ENCODE measurements around the gene REV3L.

Gene REV3L

GRCh38 chr6:111263837-111264236, 219.2 kb downstream of the REV3L start:
- Histone ChIP-seq H3K36me3 (ENCODE audit: insufficient read depth, low read length) (peaks cover 5% of the 10 kb centered on the region; the same call in 1 of the 2 replicates), H3K9ac (ENCODE audit: low read depth, low read length, poor library complexity, severe bottlenecking) (no peak overlapping the region), H2AFZ (ENCODE audit: low read length) (no peak overlapping the region), H4K20me1 (ENCODE audit: insufficient read depth, low read length, poor library complexity, severe bottlenecking) (peaks cover 7% of the 10 kb centered on the region), H3K27me3 (ENCODE audit: insufficient read depth, low read length, poor library complexity, severe bottlenecking) (no peaks in the 10 kb centered on the region), H3K9me3 (ENCODE audit: insufficient read depth, low read depth, low read length) (no peaks in the 10 kb centered on the region), H3F3A (ENCODE audit: low read depth) (no peaks in the 10 kb centered on the region), H3K4me2 (ENCODE audit: low read depth, low read length, poor library complexity, severe bottlenecking) (no peak overlapping the region), H3K79me2 (ENCODE audit: insufficient read depth, low read length) (peaks cover 26% of the 10 kb centered on the region), H3K9me2 (replicated peaks; ENCODE audit: low read depth, low read length) (no peaks in the 10 kb centered on the region), H3K4me1 (ENCODE audit: insufficient read depth, low read length, poor library complexity, severe bottlenecking) (peaks cover 37% of the 10 kb centered on the region), H3K4me3 (ENCODE audit: low read length, poor library complexity, severe bottlenecking) (no peak overlapping the region)
- TF ChIP-seq CTCF (conservative IDR thresholded peaks at IDR 0.05; ENCODE audit: low read length), result no peak
- TF ChIP-seq EZH2phosphoT487 (IDR thresholded peaks at IDR 0.05; ENCODE audit: borderline replicate concordance), result no peak

DNA sequence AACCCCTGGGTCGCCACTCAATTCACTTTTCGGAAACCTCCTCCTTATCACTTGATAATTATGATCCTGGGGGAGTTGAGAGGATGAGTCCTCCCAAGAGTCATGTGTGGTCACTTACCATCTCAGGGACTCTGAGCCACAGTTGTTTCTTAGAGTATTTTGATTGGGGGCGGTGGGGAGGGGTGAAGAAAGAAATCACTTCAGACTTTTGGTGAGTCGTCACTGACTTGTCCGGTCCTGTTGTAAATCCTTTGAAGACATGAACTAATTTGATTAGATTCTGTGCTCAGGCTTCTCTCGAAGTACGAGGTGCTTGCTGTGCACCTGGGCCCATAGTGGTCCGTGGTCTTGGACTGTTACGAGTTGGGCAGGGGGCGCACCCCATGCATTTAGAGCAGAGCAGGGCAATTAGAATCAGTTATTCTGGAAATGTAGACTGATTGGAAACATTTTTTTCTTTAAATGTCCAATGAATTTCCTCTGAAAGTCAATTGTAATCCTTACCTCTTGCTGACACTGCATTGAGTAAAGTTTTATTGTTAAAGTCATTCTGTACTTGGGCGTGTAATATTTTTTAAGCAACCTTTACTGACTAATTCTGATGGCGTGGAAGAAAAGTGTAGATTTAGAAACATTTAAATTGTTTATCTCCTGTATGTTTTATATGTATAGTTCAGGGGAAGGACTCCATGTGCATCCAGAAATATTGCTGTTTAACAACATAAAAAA, 222.3 kb downstream of the REV3L start:
- peaks cover 20% of the 10 kb centered on the region for H3K4me1 ChIP-seq (ENCODE audit: insufficient read depth, low read length, poor library complexity, severe bottlenecking)
- peak overlapping the region; percentile 78 for H3K4me3 ChIP-seq (ENCODE audit: low read length, poor library complexity, severe bottlenecking)
- H4K20me1 ChIP-seq (ENCODE audit: insufficient read depth, low read length, poor library complexity, severe bottlenecking), result peaks cover 7% of the 10 kb centered on the region
- peak overlapping the region; percentile 54 for H3K4me2 ChIP-seq (ENCODE audit: low read depth, low read length, poor library complexity, severe bottlenecking)
- peak overlapping the region; percentile 63 for H3K9ac ChIP-seq (ENCODE audit: low read depth, low read length, poor library complexity, severe bottlenecking)
- no peak overlapping the region for H2AFZ ChIP-seq (ENCODE audit: low read length)
- no peaks in the 10 kb centered on the region for H3K36me3 ChIP-seq (ENCODE audit: insufficient read depth, low read length)
- no peaks in the 10 kb centered on the region for H3F3A ChIP-seq (ENCODE audit: low read depth)
- H3K27me3 ChIP-seq (ENCODE audit: insufficient read depth, low read length, poor library complexity, severe bottlenecking), result no peaks in the 10 kb centered on the region
- no peaks in the 10 kb centered on the region for H3K9me3 ChIP-seq (ENCODE audit: insufficient read depth, low read depth, low read length)
- no peaks in the 10 kb centered on the region for H3K9me2 ChIP-seq (replicated peaks; ENCODE audit: low read depth, low read length)
- TF ChIP-seq EZH2phosphoT487 (IDR thresholded peaks at IDR 0.05; ENCODE audit: borderline replicate concordance) (no peak), CTCF (conservative IDR thresholded peaks at IDR 0.05; ENCODE audit: low read length) (no peak)
- H3K79me2 ChIP-seq (ENCODE audit: insufficient read depth, low read length), result peaks cover 26% of the 10 kb centered on the region

GRCh38 chr6:111259089-111259831, 223.8 kb downstream of the REV3L start:
- no peaks in the 10 kb centered on the region for H3K27me3 ChIP-seq (ENCODE audit: insufficient read depth, low read length, poor library complexity, severe bottlenecking)
- H3K4me2 ChIP-seq (ENCODE audit: low read depth, low read length, poor library complexity, severe bottlenecking), result peak overlapping the region; percentile 54
- H3K9me3 ChIP-seq (ENCODE audit: insufficient read depth, low read depth, low read length), result no peaks in the 10 kb centered on the region
- H4K20me1 ChIP-seq (ENCODE audit: insufficient read depth, low read length, poor library complexity, severe bottlenecking), result peaks cover 7% of the 10 kb centered on the region
- H3K36me3 ChIP-seq (ENCODE audit: insufficient read depth, low read length), result no peaks in the 10 kb centered on the region
- H3K79me2 ChIP-seq (ENCODE audit: insufficient read depth, low read length), result peaks cover 26% of the 10 kb centered on the region
- no peaks in the 10 kb centered on the region for H3K9me2 ChIP-seq (replicated peaks; ENCODE audit: low read depth, low read length)
- peak overlapping the region; percentile 78 for H3K4me3 ChIP-seq (ENCODE audit: low read length, poor library complexity, severe bottlenecking)
- no peaks in the 10 kb centered on the region for H3F3A ChIP-seq (ENCODE audit: low read depth)
- peaks cover 20% of the 10 kb centered on the region for H3K4me1 ChIP-seq (ENCODE audit: insufficient read depth, low read length, poor library complexity, severe bottlenecking)
- peak overlapping the region; percentile 63 for H3K9ac ChIP-seq (ENCODE audit: low read depth, low read length, poor library complexity, severe bottlenecking)
- TF ChIP-seq EZH2phosphoT487 (IDR thresholded peaks at IDR 0.05; ENCODE audit: borderline replicate concordance) (no peak), CTCF (conservative IDR thresholded peaks at IDR 0.05; ENCODE audit: low read length) (peak; percentile 95)
- peak overlapping the region; percentile 64 for H2AFZ ChIP-seq (ENCODE audit: low read length)

All from Loucy (cell line).